HCT116 (cell line): ENCODE data around the gene HLA-DRB1. TPM values are rescaled to one million over a fixed set of nuclear protein-coding genes. Genes with fewer than 3 reads are reported as not detected.

Experiments
- ATAC-seq: fragments of 200-7000 bp; cut with Tn5 transposase; 2 replicates; pipeline ENCODE4 v1.9.1; 2020; ENCODE audit warnings: mild to moderate bottlenecking, moderate library complexity
- Bru-seq: library from RNA; stranded (reverse); fragments of 400-500 nt; gene quantifications from one replicate; lab custom pipeline; 2021; lab: Mats Ljungman, UMichigan
- BruChase-seq, 2 experiments: library from RNA; stranded (reverse); fragments of 400-500 nt; gene quantifications; one replicate each; lab custom pipeline; 2021; lab: Mats Ljungman, UMichigan
- BruUV-seq: library from RNA; stranded (reverse); fragments of 400-500 nt; replicated peaks from 2 replicates; lab custom pipeline; 2021; lab: Mats Ljungman, UMichigan
- CTCF ChIA-PET: fragments of 300-600 bp; sonication (Branson Sonifier 250); formaldehyde crosslinking; loops from one replicate; lab custom pipeline; 2021; ENCODE audit warnings: antibody characterized with exemption; lab: Charles Lee
- POLR2A ChIA-PET: fragments of 300-600, 350-600 bp; sonication (Branson Sonifier 250); formaldehyde crosslinking; loops from one replicate; lab custom pipeline; 2021; ENCODE audit warnings: antibody characterized with exemption; lab: Charles Lee
- RAD21 ChIA-PET, 2 experiments: fragments of 300-600 bp; sonication (Branson Sonifier 250); formaldehyde crosslinking; loops; one replicate each; lab custom pipeline; 2023; ENCODE audit warnings: low total read pairs in 2 of 2; ENCODE audit not compliant: uncharacterized antibody in 2 of 2, unreplicated experiment in 2 of 2, low non-redundant PET in 1 of 2; lab: Charles Lee
- DNase-seq: peaks from one replicate; pipeline ENCODE4 v3.0.0-alpha.2; 2010; ENCODE audit warnings: low read depth, low spot score
- H2AFZ ChIP-seq: fragments of 200-600 bp; shearing (Covaris generic), sonication (generic); 2 replicates; pipeline ENCODE4 v1.6.1; 2017; ENCODE audit warnings: low read depth, mixed run types, mixed read lengths, antibody characterized with exemption, low read length; ENCODE audit not compliant: poor library complexity, severe bottlenecking
- H3K27ac ChIP-seq: 2 replicates; pipeline ENCODE4 v1.5.1; 2012; ENCODE audit warnings: low read depth, low read length
- H3K27me3 ChIP-seq: fragments of 200-600 bp; sonication (generic); 2 replicates; pipeline ENCODE4 v1.6.1; 2016; ENCODE audit warnings: mixed run types, low read length, mixed read lengths; ENCODE audit not compliant: insufficient read depth
- H3K36me3 ChIP-seq, 2 experiments: fragments of 200-500 bp in 1 of 2; fragments of 200-600 bp in 1 of 2; sonication (Bioruptor generic) in 1 of 2; sonication (generic) in 1 of 2; 2 replicates each; pipeline versions ENCODE4 v1.5.1 to v1.6.1; 2014 to 2016; ENCODE audit warnings: low read length in 2 of 2, inconsistent platforms in 1 of 2, mixed read lengths in 1 of 2, mixed run types in 1 of 2; ENCODE audit not compliant: insufficient read depth in 2 of 2, control insufficient read depth in 1 of 2
- H3K4me1 ChIP-seq, 2 experiments: fragments of 200-600 bp in 1 of 2; sonication (generic) in 1 of 2; 2 replicates each; pipeline versions ENCODE4 v1.5.1 to v1.6.1; 2012 to 2017; ENCODE audit warnings: low read length in 2 of 2, inconsistent platforms in 1 of 2, mild to moderate bottlenecking in 1 of 2, mixed read lengths in 1 of 2, mixed run types in 1 of 2, moderate library complexity in 1 of 2; ENCODE audit not compliant: insufficient read depth in 2 of 2, control insufficient read depth in 1 of 2
- H3K4me2 ChIP-seq: fragments of 200-600 bp; sonication (generic); 2 replicates; pipeline ENCODE4 v1.6.1; 2017; ENCODE audit warnings: mixed run types, low read length, mixed read lengths
- H3K4me3 ChIP-seq, 2 experiments: fragments of 200-600 bp in 1 of 2; sonication (generic) in 1 of 2; replicated peaks in 1 of 2; 2 replicates each; pipeline ENCODE4 v1.5.1; 2011 to 2016; ENCODE audit warnings: low read length in 2 of 2, control low read depth in 1 of 2, low read depth in 1 of 2, mild to moderate bottlenecking in 1 of 2, mixed read lengths in 1 of 2, mixed run types in 1 of 2
- H3K79me2 ChIP-seq: fragments of 200-600 bp; sonication (generic); 2 replicates; pipeline ENCODE4 v1.6.1; 2017; ENCODE audit warnings: mild to moderate bottlenecking, mixed run types, low read length, moderate library complexity, mixed read lengths; ENCODE audit not compliant: insufficient read depth
- H3K9ac ChIP-seq: fragments of 200-600 bp; sonication (generic); 2 replicates; pipeline ENCODE4 v1.6.1; 2016; ENCODE audit warnings: low read length, mixed read lengths
- H3K9me2 ChIP-seq: fragments of 200-600 bp; sonication (generic), shearing (Covaris generic); 2 replicates; pipeline ENCODE4 v1.6.1; 2017; ENCODE audit warnings: mixed run types, mild to moderate bottlenecking, moderate library complexity; ENCODE audit not compliant: insufficient read depth
- H3K9me3 ChIP-seq, 2 experiments: fragments of 200-500 bp in 1 of 2; fragments of 200-600 bp in 1 of 2; sonication (Bioruptor generic) in 1 of 2; sonication (generic) in 1 of 2; 2 replicates each; pipeline ENCODE4 v1.6.1; 2014 to 2017; ENCODE audit warnings: low read length in 2 of 2, mixed read lengths in 2 of 2, inconsistent platforms in 1 of 2, low read depth in 1 of 2, mild to moderate bottlenecking in 1 of 2, mixed run types in 1 of 2, moderate library complexity in 1 of 2; ENCODE audit not compliant: control insufficient read depth in 1 of 2, insufficient read depth in 1 of 2
- H4K20me1 ChIP-seq: fragments of 200-600 bp; sonication (generic), shearing (Covaris generic); 2 replicates; pipeline ENCODE4 v1.6.1; 2017; ENCODE audit warnings: mixed run types, mild to moderate bottlenecking, moderate library complexity; ENCODE audit not compliant: insufficient read depth
- ELF1 ChIP-seq: IDR thresholded peaks from 2 replicates; pipeline ENCODE4 v1.6.1; 2012; ENCODE audit warnings: low read depth, borderline replicate concordance
- EZH2phosphoT487 ChIP-seq: fragments of 200-600 bp; IDR thresholded peaks from 2 replicates; pipeline ENCODE4 v1.6.1; 2018; ENCODE audit warnings: antibody characterized with exemption, borderline replicate concordance
- FOSL1 ChIP-seq: IDR thresholded peaks from 2 replicates; pipeline ENCODE4 v1.6.1; 2012; ENCODE audit warnings: low read depth
- JUND ChIP-seq: IDR thresholded peaks from 2 replicates; pipeline ENCODE4 v1.6.1; 2012
- POLR2A ChIP-seq: IDR thresholded peaks from 2 replicates; pipeline ENCODE4 v1.7.0; 2011; ENCODE audit warnings: borderline replicate concordance; ENCODE audit not compliant: insufficient read depth, insufficient read length; ENCODE audit errors: extremely low read depth
- TCF7L2 ChIP-seq: IDR thresholded peaks from 2 replicates; pipeline ENCODE4 v1.7.0; 2011; ENCODE audit warnings: borderline replicate concordance, inconsistent platforms; ENCODE audit not compliant: insufficient read depth, insufficient read length; ENCODE audit errors: extremely low read depth
- YY1 ChIP-seq: IDR thresholded peaks from 2 replicates; pipeline ENCODE4 v1.6.1; 2011; ENCODE audit warnings: low read length, low read depth, moderate library complexity, mild to moderate bottlenecking; ENCODE audit not compliant: insufficient replicate concordance; ENCODE audit errors: extremely low read depth
- intact Hi-C: fragments of 100-400 bp; cut with micrococcal nuclease; formaldehyde crosslinking; loops from 2 replicates; pipeline ENCODE4 v1.10.0; 2022
- long read RNA-seq: library from polyadenylated mRNA; unstranded; transcript quantifications from one replicate; pipeline ENCODE4 v2.0.0, GENCODE V29; 2021; ENCODE audit not compliant: unreplicated experiment
- polyA plus RNA-seq: library from polyadenylated mRNA; unstranded; fragments of >200 nt; gene quantifications from 2 replicates; pipeline ENCODE4 v1.2.1, GENCODE V29; 2012; ENCODE audit warnings: missing spikeins
- total RNA-seq: library from RNA; stranded (reverse); gene quantifications from one replicate; pipeline ENCODE4 v1.2.1, GENCODE V29; 2021; ENCODE audit not compliant: unreplicated experiment
- TF ChIP-seq, protein P1 (sequence below): IDR thresholded peaks from 2 replicates; pipeline ENCODE4 v1.6.1; 2012; ENCODE audit warnings: low read depth

Gene HLA-DRB1
- 2.7 TPM for total RNA-seq
- polyA plus RNA-seq: 2.6 and 3.1 TPM in 2 replicates
- Bru-seq, nascent RNA: percentile 24 among the genes with signal in this experiment
- percentile 30 among the genes with signal in this experiment for BruChase-seq, experiment 1, labeled RNA remaining after a 6-hour chase
- BruChase-seq, experiment 2, labeled RNA remaining after a 2-hour chase: percentile 25 among the genes with signal in this experiment
- long read RNA-seq, partial matches to known transcripts: 3 of 6 reads
- long read RNA-seq, other reads (novel, unspliced or antisense): 1 of 6 reads

DNA sequence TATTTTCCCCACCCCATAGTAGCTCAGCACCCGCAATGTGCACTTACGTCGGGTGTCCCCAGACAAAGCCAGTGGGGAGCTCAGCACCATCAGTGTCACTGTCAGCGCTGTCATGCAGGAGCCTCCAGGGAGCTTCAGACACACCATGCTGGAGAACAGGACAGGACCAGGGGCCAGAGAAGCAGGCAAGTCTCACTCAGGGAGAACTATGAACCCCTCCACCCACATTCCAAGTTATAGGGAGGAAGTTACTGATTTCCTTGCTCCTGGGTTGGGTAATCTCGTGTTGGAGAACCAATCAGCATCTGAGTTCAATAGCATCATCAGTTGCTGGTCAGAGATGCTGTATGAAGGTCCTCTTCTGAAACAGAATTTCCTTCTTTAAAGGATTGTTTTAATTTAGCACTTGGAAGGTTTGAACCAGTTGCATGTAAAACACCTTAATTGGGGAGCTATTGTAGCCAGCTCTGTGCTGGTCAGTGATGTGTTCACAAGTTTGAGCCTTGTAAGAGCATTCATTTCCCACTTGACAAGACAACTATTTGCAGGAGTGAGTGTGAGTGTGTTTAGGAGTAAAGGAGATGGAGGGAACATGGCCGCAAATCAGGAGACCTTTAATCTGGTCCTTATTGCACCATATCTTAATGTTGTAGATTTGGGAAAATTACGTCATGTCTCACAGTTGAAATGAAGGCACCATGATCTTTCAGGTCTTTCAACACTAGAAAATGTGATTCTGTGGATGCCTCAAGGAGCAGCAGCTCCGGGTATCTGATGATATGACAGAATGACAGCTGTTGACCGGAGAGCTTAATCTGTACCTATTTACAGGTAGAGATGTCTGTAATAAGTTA lies at the start of gene HLA-DRB1:
Gene HLA-DRB1, minus strand, starts transcription at position 253 of the 854 bp plus-strand sequence. Its CDS starts 106 bp downstream, at position 147.
- Histone ChIP-seq H3K4me3 (no peak within 1 kb of the TSS), H3K79me2 (no peaks in the 10 kb centered on the region), H3K4me1 (no peaks in the 10 kb centered on the region), H3K4me2 (no peak within 1 kb of the TSS), H3K9me2 (no peaks in the 10 kb centered on the region), H2AFZ (no peak within 1 kb of the TSS), H3K27me3 (no peaks in the 10 kb centered on the region), H3K36me3 (no peaks in the 10 kb centered on the region), H3K27ac (no peak within 1 kb of the TSS), H4K20me1 (no peaks in the 10 kb centered on the region), H3K9ac (no peak within 1 kb of the TSS), H3K9me3 (no peaks in the 10 kb centered on the region)
- TF ChIP-seq, protein P1, sequence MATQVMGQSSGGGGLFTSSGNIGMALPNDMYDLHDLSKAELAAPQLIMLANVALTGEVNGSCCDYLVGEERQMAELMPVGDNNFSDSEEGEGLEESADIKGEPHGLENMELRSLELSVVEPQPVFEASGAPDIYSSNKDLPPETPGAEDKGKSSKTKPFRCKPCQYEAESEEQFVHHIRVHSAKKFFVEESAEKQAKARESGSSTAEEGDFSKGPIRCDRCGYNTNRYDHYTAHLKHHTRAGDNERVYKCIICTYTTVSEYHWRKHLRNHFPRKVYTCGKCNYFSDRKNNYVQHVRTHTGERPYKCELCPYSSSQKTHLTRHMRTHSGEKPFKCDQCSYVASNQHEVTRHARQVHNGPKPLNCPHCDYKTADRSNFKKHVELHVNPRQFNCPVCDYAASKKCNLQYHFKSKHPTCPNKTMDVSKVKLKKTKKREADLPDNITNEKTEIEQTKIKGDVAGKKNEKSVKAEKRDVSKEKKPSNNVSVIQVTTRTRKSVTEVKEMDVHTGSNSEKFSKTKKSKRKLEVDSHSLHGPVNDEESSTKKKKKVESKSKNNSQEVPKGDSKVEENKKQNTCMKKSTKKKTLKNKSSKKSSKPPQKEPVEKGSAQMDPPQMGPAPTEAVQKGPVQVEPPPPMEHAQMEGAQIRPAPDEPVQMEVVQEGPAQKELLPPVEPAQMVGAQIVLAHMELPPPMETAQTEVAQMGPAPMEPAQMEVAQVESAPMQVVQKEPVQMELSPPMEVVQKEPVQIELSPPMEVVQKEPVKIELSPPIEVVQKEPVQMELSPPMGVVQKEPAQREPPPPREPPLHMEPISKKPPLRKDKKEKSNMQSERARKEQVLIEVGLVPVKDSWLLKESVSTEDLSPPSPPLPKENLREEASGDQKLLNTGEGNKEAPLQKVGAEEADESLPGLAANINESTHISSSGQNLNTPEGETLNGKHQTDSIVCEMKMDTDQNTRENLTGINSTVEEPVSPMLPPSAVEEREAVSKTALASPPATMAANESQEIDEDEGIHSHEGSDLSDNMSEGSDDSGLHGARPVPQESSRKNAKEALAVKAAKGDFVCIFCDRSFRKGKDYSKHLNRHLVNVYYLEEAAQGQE: no peak
- no peak for TF ChIP-seq YY1
- no peak for TF ChIP-seq POLR2A
- no peak for TF ChIP-seq FOSL1
- TF ChIP-seq JUND: no peak
- TF ChIP-seq ELF1: no peak
- no peak for TF ChIP-seq EZH2phosphoT487
- no peak for TF ChIP-seq TCF7L2
- BruUV-seq: no TSS peak
- peak; percentile 100 for ATAC-seq
- ChIA-PET POLR2A (interaction anchor here (1.6 kb wide), 1 partner anchor 60 kb away, joined by 6 read pairs; the partner anchor contains the start of gene HLA-DRB5), CTCF (no interaction called here), RAD21 (no interaction called here)
- DNase-seq: peak; percentile 50
- intact Hi-C loops: no loop called here
